Thymus (tissue), 14 donors: ENCODE data around the gene ITPR3. TPM values are rescaled to one million over a fixed set of nuclear protein-coding genes. Genes with fewer than 3 reads are reported as not detected.

Experiments used
- DNase-seq, 9 donors: peaks; one replicate each; pipeline ENCODE4 v3.0.0-alpha.2; 2013; ENCODE audit warnings: low spot score in 9 of 9, low read depth in 6 of 9, missing footprints in 1 of 9
- H3K27ac ChIP-seq, 2 donors: one replicate each; pipeline ENCODE4 v1.5.1; 2013; ENCODE audit warnings: control low read depth in 1 of 2, low read depth in 1 of 2, low read length in 1 of 2, mild to moderate bottlenecking in 1 of 2, moderate library complexity in 1 of 2
- H3K27me3 ChIP-seq, 2 donors: one replicate each; pipeline ENCODE4 v1.5.1; 2013; ENCODE audit warnings: low read length in 1 of 2; ENCODE audit not compliant: control insufficient read depth in 2 of 2, insufficient read depth in 1 of 2
- H3K36me3 ChIP-seq, 2 donors: one replicate each; pipeline ENCODE4 v1.5.1; 2013; ENCODE audit warnings: low read length in 1 of 2, mild to moderate bottlenecking in 1 of 2, moderate library complexity in 1 of 2; ENCODE audit not compliant: control insufficient read depth in 2 of 2, insufficient read depth in 2 of 2
- H3K4me1 ChIP-seq, 2 donors: one replicate each; pipeline ENCODE4 v1.5.1; 2013; ENCODE audit warnings: low read length in 2 of 2; ENCODE audit not compliant: control insufficient read depth in 2 of 2, insufficient read depth in 2 of 2
- H3K4me3 ChIP-seq, 2 donors: one replicate each; pipeline ENCODE4 v1.5.1; 2013; ENCODE audit warnings: low read length in 2 of 2, control low read depth in 1 of 2, mild to moderate bottlenecking in 1 of 2
- H3K9me3 ChIP-seq, 2 donors: one replicate each; pipeline ENCODE4 v1.5.1; 2013; ENCODE audit warnings: low read length in 1 of 2, mild to moderate bottlenecking in 1 of 2; ENCODE audit not compliant: control insufficient read depth in 2 of 2, insufficient read depth in 1 of 2
- WGBS: extraction: QIAGEN DNeasy Blood & Tissue Kit; methylation state at CpG from one replicate; pipeline ENCODE4 v1.1.7; 2013; 5-methylcytosine and 5-hydroxymethylcytosine counted together
- long read RNA-seq, 10 donors: transcript quantifications; one replicate each; lab custom pipeline, GENCODE V29; 2026
- polyA plus RNA-seq: library from polyadenylated mRNA; stranded (reverse); fragments of 200-250 nt; gene quantifications from one replicate; pipeline ENCODE4 v1.2.3, GENCODE V29; 2013
- total RNA-seq: library from RNA; stranded (reverse); fragments of 120-200 nt; gene quantifications from one replicate; pipeline ENCODE4 v1.2.4, GENCODE V29; 2013
- donor health status: healthy.

ITPR3 gene
- total RNA-seq (4.7 TPM), polyA plus RNA-seq (19.5 TPM)
- long read RNA-seq, donor 1, result 0 reads
- long read RNA-seq, donor 2, result 0 reads
- long read RNA-seq, donor 3, result 0 reads
- long read RNA-seq, donor 4, result 0 reads
- long read RNA-seq, donor 5, partial matches to known transcripts, result 232 of 237 reads
- long read RNA-seq, donor 5, other reads (novel, unspliced or antisense), result 5 of 237 reads
- long read RNA-seq, donor 6, result 0 reads
- long read RNA-seq, donor 7, partial matches to known transcripts, result 156 of 156 reads
- long read RNA-seq, donor 7, other reads (novel, unspliced or antisense), result 0 of 156 reads
- long read RNA-seq, donor 8, result 0 reads
- long read RNA-seq, donor 9, partial matches to known transcripts, result 82 of 82 reads
- long read RNA-seq, donor 9, other reads (novel, unspliced or antisense), result 0 of 82 reads
- long read RNA-seq, donor 10, partial matches to known transcripts, result 0 of 74 reads
- long read RNA-seq, donor 10, other reads (novel, unspliced or antisense), result 74 of 74 reads

DNA sequence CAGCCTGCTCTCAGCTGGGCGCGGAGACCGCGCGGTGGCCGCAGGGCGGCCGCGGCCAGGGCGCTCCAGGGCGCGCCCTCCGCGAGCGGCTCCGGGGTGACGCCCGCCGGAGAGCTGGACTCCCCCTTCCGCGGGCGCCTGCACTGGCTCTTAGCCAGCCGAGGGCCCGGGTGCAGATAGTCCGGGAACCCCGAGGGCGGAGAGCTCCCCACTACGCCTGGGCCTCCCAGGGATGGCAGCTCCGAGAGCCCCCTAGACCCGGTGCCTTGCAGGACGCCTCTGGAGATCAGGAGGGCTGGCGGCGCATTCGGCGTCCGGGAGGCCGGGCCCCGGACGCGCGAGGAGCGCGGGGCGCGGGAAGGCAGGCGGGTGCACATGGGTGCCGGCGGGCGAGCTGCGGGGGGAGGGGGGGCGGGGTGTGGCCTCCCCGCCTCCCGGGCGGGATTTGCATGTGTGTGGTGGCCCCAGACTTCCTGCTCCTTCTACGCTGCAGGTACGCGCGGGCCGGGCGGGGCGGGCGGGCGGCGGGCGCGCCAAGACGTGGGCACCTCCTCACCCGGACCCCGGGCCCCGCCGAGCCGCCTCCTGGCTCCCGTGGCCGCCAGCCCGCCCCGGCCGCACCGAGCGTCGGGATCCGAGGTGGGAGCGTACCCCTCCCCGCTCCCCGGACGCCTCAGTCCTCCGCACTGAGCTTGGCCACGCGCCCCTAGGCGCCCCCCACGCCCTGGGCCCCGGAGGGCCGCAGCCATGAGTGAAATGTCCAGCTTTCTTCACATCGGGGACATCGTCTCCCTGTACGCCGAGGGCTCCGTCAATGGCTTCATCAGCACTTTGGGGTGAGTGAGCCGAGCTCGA lies at the start of gene ITPR3:
Gene ITPR3 (plus strand): TSS at position 467 of the 855 bp plus-strand sequence. CDS start 281 bp downstream, at position 748.
- under 1% methylated on average over 99 of the region's 99 CpGs for WGBS
- H3K4me3 ChIP-seq, result peak within 1 kb of the TSS; percentile 70 to 85
- peak in 6 of 9 donors; percentile 71 to 88 (median 78) for DNase-seq
- peaks cover 15 to 44% of the 10 kb centered on the region in 2 donors for H3K4me1 ChIP-seq
- peaks cover 0 to 18% of the 10 kb centered on the region in 2 donors for H3K27me3 ChIP-seq
- no peaks in the 10 kb centered on the region for H3K9me3 ChIP-seq
- peaks cover 9 to 10% of the 10 kb centered on the region in 2 donors for H3K36me3 ChIP-seq
- H3K27ac ChIP-seq, result peak within 1 kb of the TSS; percentile 1 to 89

DNA sequence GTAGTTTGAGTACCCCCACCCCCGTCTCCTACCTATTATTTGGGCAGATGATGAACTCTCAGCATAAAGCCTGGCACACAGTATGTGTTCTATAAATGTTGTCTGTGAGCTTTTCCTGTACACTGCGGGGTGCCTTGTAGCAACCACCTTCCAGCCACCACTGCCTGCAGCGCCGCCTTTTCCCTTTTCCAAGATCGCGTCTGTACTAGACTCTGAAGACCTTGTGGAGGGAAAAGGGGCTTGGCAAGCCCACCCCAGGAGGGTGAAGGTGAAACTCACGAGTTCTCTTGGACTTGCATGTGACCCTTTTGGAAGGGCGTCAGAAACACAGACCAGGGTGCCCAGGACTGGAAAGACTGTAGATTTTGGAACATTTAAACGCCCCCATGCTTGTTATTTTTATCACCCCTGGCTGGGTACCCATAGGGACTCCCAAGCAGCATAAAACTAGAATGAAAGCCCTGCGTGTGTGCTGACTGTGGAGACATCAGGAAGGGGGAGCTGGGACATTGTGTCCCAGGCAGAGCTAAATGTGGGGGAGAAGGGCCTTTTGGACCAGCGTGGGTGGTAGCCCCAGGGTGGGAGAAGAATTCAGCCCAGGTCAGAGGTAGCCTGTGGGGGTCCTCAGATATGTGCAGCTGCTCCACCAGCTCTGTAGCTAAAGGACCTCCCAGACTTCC lies 49.3 kb upstream of the ITPR3 start:
- Histone ChIP-seq H3K4me1 (peaks cover 7 to 22% of the 10 kb centered on the region in 2 donors), H3K9me3 (no peaks in the 10 kb centered on the region), H3K27me3 (no peaks in the 10 kb centered on the region), H3K36me3 (peaks cover 29 to 40% of the 10 kb centered on the region in 2 donors), H3K27ac (peak overlapping the region; percentile 94 to 100), H3K4me3 (peak overlapping the region; percentile 66 to 70)
- DNase-seq, result no peak
- 79% methylated on average over 11 of the region's 11 CpGs for WGBS

DNA sequence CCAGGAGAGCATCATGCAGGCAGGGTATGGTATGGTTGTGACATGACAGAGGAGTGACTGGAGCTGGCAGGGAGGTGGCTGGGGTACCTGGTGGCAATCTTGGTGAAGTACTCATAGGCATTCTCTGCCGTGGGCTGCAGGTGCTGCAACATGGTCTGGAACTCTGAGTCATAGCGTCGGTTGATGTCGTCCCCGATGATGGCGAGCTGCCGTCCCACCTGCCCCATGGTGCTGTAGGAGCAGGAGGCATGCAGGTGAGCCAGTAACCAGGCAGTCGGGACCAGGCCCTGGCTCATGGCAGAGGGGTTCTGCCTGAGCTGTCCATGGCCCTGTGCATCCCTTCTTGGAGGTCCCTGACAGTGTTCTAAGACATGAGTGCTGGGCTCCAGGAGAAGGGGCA lies 45.9 kb upstream of the ITPR3 start:
- Histone ChIP-seq H3K27ac (no peak overlapping the region), H3K4me3 (no peak overlapping the region), H3K27me3 (no peaks in the 10 kb centered on the region), H3K36me3 (peaks cover 38 to 50% of the 10 kb centered on the region in 2 donors), H3K4me1 (peaks cover 19 to 42% of the 10 kb centered on the region in 2 donors), H3K9me3 (no peaks in the 10 kb centered on the region)
- no peak for DNase-seq
- WGBS, result 95% methylated on average over 8 of the region's 8 CpGs

DNA sequence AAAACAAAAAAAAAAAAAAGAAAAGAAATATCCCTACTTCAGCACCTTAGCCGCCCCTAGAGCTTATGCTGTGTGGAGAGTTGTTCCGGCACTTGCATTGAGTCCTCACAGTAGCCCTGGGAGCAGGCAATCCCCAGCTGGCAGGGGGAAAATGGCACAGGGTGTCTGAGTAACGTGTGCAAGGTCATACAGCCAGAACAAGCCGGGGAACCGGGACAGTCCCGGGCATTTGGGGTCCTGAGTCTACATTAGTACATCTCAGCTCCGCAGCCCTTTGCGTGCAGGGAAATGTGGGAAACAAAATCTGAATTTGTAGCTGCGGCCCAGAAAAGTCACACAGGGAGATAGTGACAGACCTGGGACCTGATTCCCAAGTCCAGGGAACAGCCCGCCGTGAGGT lies 44.5 kb upstream of the ITPR3 start:
- Histone ChIP-seq H3K9me3 (no peaks in the 10 kb centered on the region), H3K4me1 (peaks cover 16 to 39% of the 10 kb centered on the region in 2 donors), H3K27ac (peak overlapping the region in 1 of 2 donors; percentile 36), H3K27me3 (no peaks in the 10 kb centered on the region), H3K36me3 (peaks cover 38 to 50% of the 10 kb centered on the region in 2 donors), H3K4me3 (no peak overlapping the region)
- no peak for DNase-seq
- 97% methylated on average over 11 of the region's 11 CpGs for WGBS

DNA sequence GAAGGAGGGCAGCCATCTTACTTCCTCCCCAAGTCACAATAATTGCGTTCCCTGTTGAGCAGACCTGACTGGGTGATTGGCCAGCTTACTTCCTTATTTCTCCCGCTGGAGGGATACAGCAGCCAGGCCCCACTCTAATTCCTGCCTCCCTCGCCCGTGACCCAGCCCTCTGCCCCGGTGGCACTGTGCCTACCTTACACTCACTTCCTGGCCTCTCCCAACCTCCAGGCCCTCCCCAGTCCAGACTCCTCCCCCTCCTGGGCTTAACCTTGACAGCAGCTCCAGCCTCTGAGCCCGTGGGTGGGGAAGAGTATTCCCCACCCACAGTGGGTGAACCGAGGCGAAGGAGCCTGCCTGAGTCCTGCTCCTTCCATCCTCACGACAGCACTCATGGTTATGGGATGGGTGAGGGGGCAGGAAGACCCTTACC lies 44.0 kb upstream of the ITPR3 start:
- peaks cover 38 to 46% of the 10 kb centered on the region in 2 donors for H3K36me3 ChIP-seq
- DNase-seq, result no peak
- peak overlapping the region; percentile 4 to 42 for H3K27ac ChIP-seq
- no peaks in the 10 kb centered on the region for H3K27me3 ChIP-seq
- peaks cover 12 to 34% of the 10 kb centered on the region in 2 donors for H3K4me1 ChIP-seq
- H3K4me3 ChIP-seq, result no peak overlapping the region
- WGBS, result 74% methylated on average over 9 of the region's 9 CpGs
- no peaks in the 10 kb centered on the region for H3K9me3 ChIP-seq

DNA sequence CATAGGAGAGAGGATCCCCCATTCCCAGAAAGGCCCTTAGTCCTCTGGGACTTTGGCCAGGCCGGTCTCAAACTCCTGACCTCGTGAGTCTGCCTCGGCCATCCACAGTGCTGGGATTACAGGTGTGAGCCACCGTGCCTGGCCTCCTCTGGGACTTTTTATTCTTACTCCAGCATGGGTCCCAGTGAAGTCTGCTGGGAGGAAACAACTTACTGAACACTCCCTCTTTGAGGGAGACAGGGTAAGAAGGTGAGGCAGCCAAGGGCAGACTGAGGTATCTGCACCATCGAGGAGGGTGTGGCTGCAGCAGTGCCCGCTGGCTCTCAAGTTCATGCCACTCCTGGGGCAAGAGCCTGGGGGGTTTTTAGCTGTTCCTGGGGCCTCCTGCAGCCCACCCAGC lies 43.4 kb upstream of the ITPR3 start:
- peaks cover 38 to 41% of the 10 kb centered on the region in 2 donors for H3K36me3 ChIP-seq
- WGBS, result 96% methylated on average over 6 of the region's 6 CpGs
- peaks cover 12 to 31% of the 10 kb centered on the region in 2 donors for H3K4me1 ChIP-seq
- no peaks in the 10 kb centered on the region for H3K27me3 ChIP-seq
- DNase-seq, result no peak
- no peaks in the 10 kb centered on the region for H3K9me3 ChIP-seq
- peak overlapping the region; percentile 42 to 82 for H3K27ac ChIP-seq
- peak overlapping the region in 1 of 2 donors; percentile 70 for H3K4me3 ChIP-seq

DNA sequence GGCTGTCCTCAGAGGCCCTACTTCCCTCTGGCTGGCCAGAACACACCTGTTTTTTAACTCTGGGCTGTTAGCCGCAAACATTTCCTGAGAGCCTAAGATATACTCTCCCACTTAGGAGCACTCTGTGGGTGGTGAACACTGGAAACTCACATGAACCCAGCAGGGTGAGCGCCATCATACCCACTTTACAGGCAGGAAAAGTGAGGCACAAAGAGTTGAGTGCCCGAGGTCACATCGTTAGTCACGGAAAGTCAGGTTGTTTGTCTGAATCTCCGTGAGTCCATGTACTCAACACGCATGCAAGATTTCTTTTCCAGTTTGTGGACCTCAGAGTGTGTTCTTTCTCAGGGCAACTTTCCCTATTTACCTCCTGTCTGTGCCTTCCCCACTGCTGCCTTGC lies 43.0 kb upstream of the ITPR3 start:
- Histone ChIP-seq H3K36me3 (peaks cover 38 to 39% of the 10 kb centered on the region in 2 donors), H3K27ac (peak overlapping the region; percentile 57 to 82), H3K4me1 (peaks cover 12 to 31% of the 10 kb centered on the region in 2 donors), H3K4me3 (peak overlapping the region; percentile 70 to 88), H3K9me3 (no peaks in the 10 kb centered on the region), H3K27me3 (no peaks in the 10 kb centered on the region)
- WGBS, result 85% methylated on average over 7 of the region's 7 CpGs
- no peak for DNase-seq

DNA sequence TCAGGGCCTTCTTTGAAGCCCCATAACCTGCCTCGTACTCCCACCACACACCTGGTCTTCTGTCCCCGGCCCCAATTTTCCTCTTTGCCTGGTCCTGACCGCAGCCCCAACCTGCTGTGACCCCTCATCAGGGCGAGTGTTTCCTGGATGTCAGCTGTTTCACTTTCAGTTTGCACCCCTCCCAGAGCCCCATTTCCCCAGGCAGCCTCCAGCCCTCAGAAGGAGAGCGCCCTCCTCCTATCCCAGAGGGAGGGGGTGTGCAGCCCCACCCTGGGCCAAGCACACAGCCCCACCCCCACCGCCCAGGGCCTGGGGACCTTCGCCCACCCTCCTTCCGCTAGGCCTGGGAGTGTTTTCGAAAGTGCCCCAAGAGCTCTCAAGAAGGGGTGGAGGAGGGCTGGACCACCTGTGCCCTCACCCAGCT lies 42.5 kb upstream of the ITPR3 start:
- WGBS, result 12% methylated on average over 9 of the region's 9 CpGs
- H3K27ac ChIP-seq, result peak overlapping the region; percentile 57 to 82
- no peaks in the 10 kb centered on the region for H3K27me3 ChIP-seq
- H3K4me1 ChIP-seq, result peaks cover 12 to 31% of the 10 kb centered on the region in 2 donors
- DNase-seq, result peak in 4 of 9 donors; percentile 47 to 76 (median 61)
- H3K9me3 ChIP-seq, result no peaks in the 10 kb centered on the region
- peaks cover 37% of the 10 kb centered on the region in 2 donors for H3K36me3 ChIP-seq
- H3K4me3 ChIP-seq, result peak overlapping the region; percentile 70 to 88
